Measurements from ENCODE around the gene STARD7. TPM values are rescaled to one million over a fixed set of nuclear protein-coding genes. Genes with fewer than 3 reads are reported as not detected.

STARD7 gene
- total and polyA plus RNA-seq, 2 donors (not counting 1 experiment from before 2014, with no cell fraction given): 35.1 to 133 TPM

GRCh38 chr2:96159084-96159830 lies 49.4 kb downstream of the STARD7 start:
- no peaks in the 10 kb centered on the region for H3K79me2 ChIP-seq (ENCODE audit: control insufficient read depth, insufficient read depth, low read length)
- no peak overlapping the region for H3K27ac ChIP-seq (ENCODE audit: low read length in 2 of 2)
- H4K20me1 ChIP-seq (ENCODE audit: control insufficient read depth, insufficient read depth, low read length, poor library complexity, severe bottlenecking): no peaks in the 10 kb centered on the region
- 67% methylated on average over 9 of the region's 17 CpGs for WGBS (ENCODE audit: insufficient coverage)
- TF ChIP-seq EZH2 (IDR thresholded peaks at IDR 0.05; ENCODE audit: borderline replicate concordance, insufficient read depth, low read depth, low read length, poor library complexity, severe bottlenecking) (no peak), CTCF (IDR thresholded peaks at IDR 0.05) (no peak)
- ChIA-PET POLR2A (interaction anchor here (0.9 to 4.2 kb wide), 3 partner anchors 13 to 48 kb away, joined by 8 to 47 read pairs (median 8); partner anchors contain the start of gene DUSP2), CTCF (interaction anchor here (1.2 to 4.1 kb wide), 4 partner anchors 11 to 20 kb away, joined by 3 to 36 read pairs (median 16); partner anchors contain the start of gene ASTL)
- no peaks in the 10 kb centered on the region for H3K36me3 ChIP-seq (replicated peaks in 1 of 2; ENCODE audit: control extremely low read depth in 1 of 2, control insufficient read depth in 1 of 2, extremely low read depth in 1 of 2, insufficient read depth in 2 of 2, low read length in 1 of 2)
- H3K4me2 ChIP-seq (replicated peaks; ENCODE audit: low read depth, low read length, poor library complexity, severe bottlenecking): peak overlapping the region; percentile 3
- H3K4me1 ChIP-seq (ENCODE audit: control insufficient read depth in 2 of 2, insufficient read depth in 2 of 2, low read length in 2 of 2): peaks cover 62 to 73% of the 10 kb centered on the region in 2 donors
- Mint-ChIP-seq H3K27me3 (no peaks in the 10 kb centered on the region), H3K27ac (peak overlapping the region; percentile 6), H3K9me3 (ENCODE audit: insufficient read depth) (peaks cover 2% of the 10 kb centered on the region), H3K4me1 (peaks cover 79% of the 10 kb centered on the region), H3K4me3 (peak overlapping the region; percentile 29)
- H3K9me3 ChIP-seq (ENCODE audit: control extremely low read depth in 1 of 3, control insufficient read depth in 2 of 3, insufficient read depth in 1 of 3, low read length in 2 of 3): peaks cover 0 to 5% (median 0%) of the 10 kb centered on the region in 3 donors
- no peak overlapping the region for H3K9ac ChIP-seq (ENCODE audit: low read length)
- DNase-seq (no peak), ATAC-seq (ENCODE audit: low read depth) (no peak)
- intact Hi-C loops (cut with micrococcal nuclease): no loop called here
- H2AFZ ChIP-seq (ENCODE audit: insufficient read depth, low read depth, low read length, poor library complexity, severe bottlenecking): peak overlapping the region; percentile 44
- H3K4me3 ChIP-seq (ENCODE audit: control extremely low read depth in 1 of 5, extremely low read depth in 1 of 5, insufficient read depth in 1 of 5, low read depth in 2 of 5, low read length in 4 of 5): no peak overlapping the region
- no peaks in the 10 kb centered on the region for H3K27me3 ChIP-seq (replicated peaks in 1 of 4; ENCODE audit: control extremely low read depth in 1 of 4, control insufficient read depth in 3 of 4, insufficient read depth in 4 of 4, low read length in 3 of 4)

- Histone ChIP-seq H4K20me1 (ENCODE audit: control insufficient read depth, insufficient read depth, low read length, poor library complexity, severe bottlenecking) (no peaks in the 10 kb centered on the region), H3K36me3 (replicated peaks in 1 of 2; ENCODE audit: control extremely low read depth in 1 of 2, control insufficient read depth in 1 of 2, extremely low read depth in 1 of 2, insufficient read depth in 2 of 2, low read length in 1 of 2) (no peaks in the 10 kb centered on the region), H3K27me3 (replicated peaks in 1 of 4; ENCODE audit: control extremely low read depth in 1 of 4, control insufficient read depth in 3 of 4, insufficient read depth in 4 of 4, low read length in 3 of 4) (no peaks in the 10 kb centered on the region), H3K4me3 (ENCODE audit: control extremely low read depth in 1 of 5, extremely low read depth in 1 of 5, insufficient read depth in 1 of 5, low read depth in 2 of 5, low read length in 4 of 5) (no peak overlapping the region), H3K9ac (ENCODE audit: low read length) (no peak overlapping the region), H3K27ac (ENCODE audit: low read length in 2 of 2) (no peak overlapping the region), H3K9me3 (ENCODE audit: control extremely low read depth in 1 of 3, control insufficient read depth in 2 of 3, insufficient read depth in 1 of 3, low read length in 2 of 3) (peaks cover 0 to 5% (median 0%) of the 10 kb centered on the region in 3 donors), H2AFZ (ENCODE audit: insufficient read depth, low read depth, low read length, poor library complexity, severe bottlenecking) (no peak overlapping the region), H3K79me2 (ENCODE audit: control insufficient read depth, insufficient read depth, low read length) (no peaks in the 10 kb centered on the region), H3K4me2 (replicated peaks; ENCODE audit: low read depth, low read length, poor library complexity, severe bottlenecking) (peak overlapping the region; percentile 69), H3K4me1 (ENCODE audit: control insufficient read depth in 2 of 2, insufficient read depth in 2 of 2, low read length in 2 of 2) (peaks cover 55 to 66% of the 10 kb centered on the region in 2 donors)
- TF ChIP-seq CTCF (IDR thresholded peaks at IDR 0.05) (no peak), EZH2 (IDR thresholded peaks at IDR 0.05; ENCODE audit: borderline replicate concordance, insufficient read depth, low read depth, low read length, poor library complexity, severe bottlenecking) (no peak)
- Mint-ChIP-seq H3K4me3 (no peak overlapping the region), H3K27me3 (no peaks in the 10 kb centered on the region), H3K9me3 (ENCODE audit: insufficient read depth) (peaks cover 2% of the 10 kb centered on the region), H3K27ac (peak overlapping the region; percentile 20), H3K4me1 (peaks cover 74% of the 10 kb centered on the region)
- CTCF ChIA-PET: interaction anchor here (0.9 to 4.1 kb wide), 5 partner anchors 15 to 43 kb away, joined by 3 to 36 read pairs (median 5); partner anchors contain the start of gene ASTL
- POLR2A ChIA-PET: interaction anchor here (0.9 to 4.2 kb wide), 3 partner anchors 12 to 48 kb away, joined by 8 to 47 read pairs (median 8); partner anchors contain the start of gene DUSP2
- ATAC-seq (ENCODE audit: low read depth) (no peak), DNase-seq (no peak)
- WGBS (ENCODE audit: insufficient coverage): 90% methylated on average over 11 of the region's 14 CpGs
- intact Hi-C loops (cut with micrococcal nuclease): no loop called here
Observed at GRCh38 chr2:96158554-96158940, 50.1 kb downstream of the STARD7 start.

Measured in B cell (primary cell).